WTC11 (cell line): ENCODE measurements around the gene GRAMD1C. TPM values are rescaled to one million over a fixed set of nuclear protein-coding genes. Genes with fewer than 3 reads are reported as not detected.

ENCODE experiments used
- ATAC-seq: fragments of 200-7000 bp; cut with Tn5 transposase; 2 replicates; pipeline ENCODE4 v1.10.0; 2021; ENCODE audit warnings: mild to moderate bottlenecking, moderate library complexity
- CTCF ChIA-PET: fragments of 300-600 bp; sonication (Branson Sonifier 250); formaldehyde crosslinking; loops from one replicate; lab custom pipeline; 2021; ENCODE audit warnings: antibody characterized with exemption; lab: Charles Lee
- POLR2A ChIA-PET: fragments of 350-600 bp; sonication (Branson Sonifier 250); formaldehyde crosslinking; loops from one replicate; lab custom pipeline; 2021; ENCODE audit warnings: antibody characterized with exemption; lab: Charles Lee
- DNase-seq: peaks from one replicate; pipeline ENCODE4 v3.0.0; 2021; ENCODE audit warnings: low spot score
- H3K27ac Mint-ChIP-seq: 2 replicates; pipeline ENCODE4 v1.8.0; 2021; ENCODE audit warnings: mixed read lengths
- H3K27me3 Mint-ChIP-seq: 2 replicates; pipeline ENCODE4 v1.8.0; 2021; ENCODE audit warnings: low read depth, mild to moderate bottlenecking, moderate library complexity, mixed read lengths
- H3K36me3 Mint-ChIP-seq: 2 replicates; pipeline ENCODE4 v1.8.0; 2021; ENCODE audit warnings: mixed read lengths
- H3K4me1 Mint-ChIP-seq: 2 replicates; pipeline ENCODE4 v1.8.0; 2022; ENCODE audit warnings: mixed read lengths
- H3K4me3 Mint-ChIP-seq: 2 replicates; pipeline ENCODE4 v1.8.0; 2021; ENCODE audit warnings: mild to moderate bottlenecking, moderate library complexity, mixed read lengths
- H3K9me3 Mint-ChIP-seq: 2 replicates; pipeline ENCODE4 v1.8.0; 2021; ENCODE audit warnings: mixed read lengths
- ARID4B ChIP-seq: sonication (generic); formaldehyde crosslinking; IDR thresholded peaks from 2 replicates; pipeline ENCODE4 v1.8.0; 2023; ENCODE audit warnings: missing genetic modification reagents, mild to moderate bottlenecking, borderline replicate concordance
- ATF6 ChIP-seq: sonication (generic); formaldehyde crosslinking; IDR thresholded peaks from 2 replicates; pipeline ENCODE4 v1.8.1; 2023; ENCODE audit warnings: mild to moderate bottlenecking, missing genetic modification reagents
- E2F4 ChIP-seq: sonication (generic); formaldehyde crosslinking; IDR thresholded peaks from 2 replicates; pipeline ENCODE4 v1.8.1; 2022; ENCODE audit warnings: low read depth, mild to moderate bottlenecking, moderate library complexity, missing genetic modification reagents, borderline replicate concordance
- ERG ChIP-seq: fragments of 250-450 bp; sonication (Bioruptor Pico); IDR thresholded peaks from 2 replicates; pipeline ENCODE4 v1.8.0; 2021; ENCODE audit warnings: mild to moderate bottlenecking
- KAT7 ChIP-seq: sonication (generic); formaldehyde crosslinking; IDR thresholded peaks from 2 replicates; pipeline ENCODE4 v1.8.1; 2023; ENCODE audit warnings: missing genetic modification reagents, mild to moderate bottlenecking, borderline replicate concordance
- MAX ChIP-seq: sonication (generic); formaldehyde crosslinking; IDR thresholded peaks from 2 replicates; pipeline ENCODE4 v1.8.0; 2022; ENCODE audit warnings: mild to moderate bottlenecking, missing genetic modification reagents
- MLX ChIP-seq: sonication (generic); formaldehyde crosslinking; IDR thresholded peaks from 2 replicates; pipeline ENCODE4 v1.8.1; 2023; ENCODE audit warnings: mild to moderate bottlenecking, missing genetic modification reagents, moderate library complexity
- PRDM15 ChIP-seq: sonication (generic); formaldehyde crosslinking; IDR thresholded peaks from 2 replicates; pipeline ENCODE4 v1.8.0; 2022; ENCODE audit warnings: missing genetic modification reagents
- PREB ChIP-seq: sonication (generic); formaldehyde crosslinking; IDR thresholded peaks from 2 replicates; pipeline ENCODE4 v1.8.1; 2022; ENCODE audit warnings: mild to moderate bottlenecking, missing genetic modification reagents, moderate library complexity, borderline replicate concordance
- RELA ChIP-seq: sonication (generic); formaldehyde crosslinking; IDR thresholded peaks from 2 replicates; pipeline ENCODE4 v1.8.1; 2022; ENCODE audit warnings: missing genetic modification reagents, mild to moderate bottlenecking, borderline replicate concordance
- SMAD4 ChIP-seq: sonication (generic); formaldehyde crosslinking; IDR thresholded peaks from 2 replicates; pipeline ENCODE4 v1.8.0; 2022; ENCODE audit warnings: mild to moderate bottlenecking, missing genetic modification reagents
- SP1 ChIP-seq: sonication (generic); formaldehyde crosslinking; conservative IDR thresholded peaks from 2 replicates; pipeline ENCODE4 v1.8.1; 2022; ENCODE audit warnings: missing genetic modification reagents
- ZBTB21 ChIP-seq: sonication (generic); formaldehyde crosslinking; IDR thresholded peaks from 2 replicates; pipeline ENCODE4 v1.8.1; 2023; ENCODE audit warnings: mild to moderate bottlenecking, missing genetic modification reagents, borderline replicate concordance
- ZNF232 ChIP-seq: sonication (generic); formaldehyde crosslinking; IDR thresholded peaks from 2 replicates; pipeline ENCODE4 v1.8.0; 2022; ENCODE audit warnings: mild to moderate bottlenecking, missing genetic modification reagents
- ZNF532 ChIP-seq: fragments of 250-450 bp; sonication (Bioruptor Pico); IDR thresholded peaks from 2 replicates; pipeline ENCODE4 v1.9.0; 2021; ENCODE audit warnings: mild to moderate bottlenecking, borderline replicate concordance
- total RNA-seq: library from RNA; stranded (reverse); gene quantifications from 3 replicates; pipeline ENCODE4 v1.2.3, GENCODE V29; 2021

GRAMD1C gene
- total RNA-seq, 1 experiment from 2014 or later: 2.8 TPM

- TF ChIP-seq ARID4B (CRISPR knock-in tag): no peak
- TF ChIP-seq RELA: no peak
- TF ChIP-seq MAX: no peak
- no peak for TF ChIP-seq ERG (CRISPR knock-in tag)
- TF ChIP-seq MLX (CRISPR knock-in tag): no peak
Observed at GRCh38 chr3:113867506-113867905, 28.9 kb downstream of the GRAMD1C start (continued).

- no peak overlapping the region for H3K4me3 Mint-ChIP-seq
- no peaks in the 10 kb centered on the region for H3K36me3 Mint-ChIP-seq
- ChIA-PET POLR2A (interaction anchor here (0.9 kb wide), 1 partner anchor 34 kb away, joined by 3 read pairs; no protein-coding TSS in a partner anchor), CTCF (interaction anchor here (1.2 kb wide), 1 partner anchor 40 kb away, joined by 4 read pairs; no protein-coding TSS in a partner anchor)
- no peaks in the 10 kb centered on the region for H3K9me3 Mint-ChIP-seq
- H3K4me1 Mint-ChIP-seq: no peaks in the 10 kb centered on the region
- no peak for ATAC-seq
- no peak for DNase-seq
- no peak overlapping the region for H3K27ac Mint-ChIP-seq
- no peak for TF ChIP-seq ZNF532
- TF ChIP-seq PRDM15 (CRISPR knock-in tag): no peak
- TF ChIP-seq SP1 (CRISPR knock-in tag): no peak
- TF ChIP-seq SMAD4 (CRISPR knock-in tag): no peak
- no peak for TF ChIP-seq KAT7 (CRISPR knock-in tag)
- no peak for TF ChIP-seq ZNF232 (CRISPR knock-in tag)
- TF ChIP-seq ATF6 (CRISPR knock-in tag): no peak
- TF ChIP-seq ZBTB21 (CRISPR knock-in tag): no peak
- no peak for TF ChIP-seq PREB
- no peak for TF ChIP-seq E2F4 (CRISPR knock-in tag)
- H3K27me3 Mint-ChIP-seq: no peaks in the 10 kb centered on the region
Observed at GRCh38 chr3:113873293-113873692, 34.7 kb downstream of the GRAMD1C start.
